Heart right ventricle (tissue), 16 donors: ENCODE measurements around the gene NUP133. TPM values are rescaled to one million over a fixed set of nuclear protein-coding genes. Genes with fewer than 3 reads are reported as not detected.
"Not testable (repeated sequence)": the region's sequence is repeated elsewhere in the genome, so short reads cannot be mapped to it uniquely, and the experiment has no call there.

Experiments used
- ATAC-seq, 8 donors: fragments of 200-7000 bp; cut with Tn5 transposase; one replicate each; pipeline ENCODE4 v1.9.1; 2020; ENCODE audit warnings: mild to moderate bottlenecking in 8 of 8, moderate library complexity in 8 of 8, moderate number of reproducible peaks in 1 of 8
- DNase-seq, 2 donors: peaks; one replicate each; pipeline ENCODE4 v3.0.0-alpha.2; 2020
- H3K27ac ChIP-seq, 10 donors: fragments of 200-600 bp; sonication (generic) in 2 of 10; one replicate each; pipeline versions ENCODE4 v1.5.0 to v1.8.0; 2020 to 2022; ENCODE audit warnings: mild to moderate bottlenecking in 3 of 10
- H3K27me3 ChIP-seq, 7 donors: fragments of 200-600 bp; one replicate each; pipeline ENCODE4 v1.8.0; 2021 to 2022; ENCODE audit warnings: mild to moderate bottlenecking in 2 of 7
- H3K36me3 ChIP-seq, 9 donors: fragments of 200-600 bp; sonication (generic) in 1 of 9; one replicate each; pipeline versions ENCODE4 v1.5.0 to v1.8.0; 2020 to 2022; ENCODE audit warnings: mild to moderate bottlenecking in 2 of 9
- H3K4me1 ChIP-seq, 9 donors: fragments of 200-600 bp; sonication (generic) in 1 of 9; one replicate each; pipeline versions ENCODE4 v1.5.0 to v1.8.0; 2020 to 2022; ENCODE audit warnings: mild to moderate bottlenecking in 4 of 9
- H3K4me3 ChIP-seq, 10 donors: fragments of 200-600 bp; sonication (generic) in 2 of 10; one replicate each; pipeline versions ENCODE4 v1.5.0 to v1.8.0; 2020 to 2022; ENCODE audit warnings: mild to moderate bottlenecking in 7 of 10, moderate library complexity in 2 of 10
- H3K9me3 ChIP-seq, 11 donors: fragments of 200-600 bp in 10 of 11; sonication (generic) in 2 of 11; one replicate each; pipeline versions ENCODE4 v1.5.0 to v1.8.0; 2013 to 2022; ENCODE audit warnings: mild to moderate bottlenecking in 2 of 11, control low read depth in 1 of 11, moderate library complexity in 1 of 11
- CTCF ChIP-seq, 9 donors: fragments of 200-600 bp; sonication (generic) in 2 of 9; IDR thresholded peaks; one replicate each; pipeline versions ENCODE4 v1.5.0 to v1.8.0; 2021 to 2022; ENCODE audit warnings: antibody characterized with exemption in 9 of 9, mild to moderate bottlenecking in 5 of 9, moderate library complexity in 1 of 9
- WGBS, 2 donors: extraction: QIAGEN DNeasy Blood & Tissue Kit; methylation state at CpG; one replicate each; pipeline ENCODE4 v1.1.7; 2013; ENCODE audit warnings: inconsistent platforms in 1 of 2; 5-methylcytosine and 5-hydroxymethylcytosine counted together
- intact Hi-C, 10 donors: fragments of 100-400 bp; cut with DNase I; formaldehyde crosslinking; loops; one replicate each; pipeline versions ENCODE4 v1.11.1 to v1.14.2; 2022
- polyA plus RNA-seq, 2 donors: library from polyadenylated mRNA; stranded (reverse); fragments of 200-250 nt; gene quantifications; one replicate each; pipeline ENCODE4 v1.2.3, GENCODE V29; 2013
- total RNA-seq, 10 donors: library from RNA; stranded (reverse); fragmentation: NEBNext Ultra II Directional in 3 of 10; extraction: Animal tissue kit (Norgen Biotek cat#: 25700) in 3 of 10; gene quantifications; one replicate each; pipeline versions ENCODE4 v1.2.1 to v1.2.4, GENCODE V29; 2021 to 2023
- donor health status: Arrhythmogenic right ventricular cardiomyopathy.
- donor health status: ischemic (EF 13 %, LVEDD 7.1; RV severe dilation, severe dysfunction).
- donor health status: healthy with polysubstance abuse.
- donor health status: DM: no; HTN: yes; CAD: no.
- donor health status: DM: no; HTN: no; CAD: no.
- donor health status: ischemic (EF 25% LVEDD 6.9; RV normal size, moderate dysfunction).
- donor health status: ischemic (EF 25% LVEDD 5.7; RV mildly dilated, moderate dysfunction).
- donor health status: healthy.
- donor health status: DM: yes; HTN: yes; CAD: no.
- donor health status: Ischemic cardiomyopathy.
- donor health status: ischemic (EF 35%, LVEDD 5.7; RV mildly dilated, moderate dysfunction).
- donor health status: nonischemic (EF 11% LVEDD 7.7; RV severe dilation, severe dysfunction).
- donor health status: DM: yes; HTN: yes; CAD: no.
- donor health status: PGD.
- donor health status: ischemic (EF 29% LVEDD 5.4; RV normal size, mild dysfunction).
- donor health status: nonischemic (EF 23%, LVEDD 6.1; RV moderate dilation, normal function).

NUP133 gene
- total and polyA plus RNA-seq, 12 donors: 9.3 to 36.3 (median 31.3) TPM

DNA sequence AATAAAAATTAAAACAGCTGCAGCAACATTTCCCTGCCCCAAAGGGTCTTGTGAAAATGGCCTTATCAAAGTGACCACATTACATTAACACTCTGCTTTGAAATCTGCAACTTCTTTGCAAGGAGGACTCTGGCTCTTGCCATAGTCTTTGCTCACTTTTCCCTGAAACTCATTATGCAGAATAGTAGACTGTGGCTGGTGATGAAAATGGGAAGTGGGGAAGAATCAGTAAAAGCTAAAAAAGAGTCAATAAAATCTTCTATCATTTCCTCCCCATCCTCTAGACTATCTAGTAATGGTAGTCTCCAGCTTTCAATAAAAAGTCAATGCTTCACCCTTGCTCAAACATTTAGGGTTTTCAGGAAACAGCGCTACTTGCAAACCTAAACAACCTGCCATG lies 18.6 kb upstream of the NUP133 start:
- H3K4me3 ChIP-seq: no peak overlapping the region
- intact Hi-C loops: no loop called here
- no peak overlapping the region for H3K27ac ChIP-seq
- no peaks in the 10 kb centered on the region for H3K4me1 ChIP-seq
- H3K27me3 ChIP-seq: no peaks in the 10 kb centered on the region
- 98 to 100% methylated on average over 1 of the region's 1 CpG for WGBS, 2 donors
- no peak for TF ChIP-seq CTCF (IDR thresholded peaks at IDR 0.05)
- ATAC-seq (no peak), DNase-seq (no peak)
- H3K36me3 ChIP-seq: peaks cover 0 to 100% (median 53%) of the 10 kb centered on the region in 9 donors
- H3K9me3 ChIP-seq: no peaks in the 10 kb centered on the region

DNA sequence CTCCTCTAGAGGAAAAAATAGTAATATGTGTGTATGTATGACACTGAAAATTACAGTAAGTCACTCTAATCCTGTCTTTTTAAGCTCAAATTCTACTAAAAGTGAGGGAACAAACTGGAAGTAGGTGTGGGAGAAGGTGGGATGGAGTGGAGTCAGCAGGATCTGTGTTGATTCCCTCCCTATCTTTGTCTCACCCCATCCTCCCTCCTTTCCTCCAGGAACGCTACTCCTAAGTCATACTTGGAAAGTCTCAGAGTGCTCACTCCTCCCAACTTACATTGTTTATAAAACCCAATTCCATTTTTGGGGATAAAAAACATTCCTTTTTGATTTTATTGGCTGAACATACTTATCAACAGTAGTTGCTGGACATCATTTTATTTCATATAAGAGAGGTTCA lies 14.9 kb upstream of the NUP133 start:
- Histone ChIP-seq H3K4me1 (no peaks in the 10 kb centered on the region), H3K4me3 (no peak overlapping the region), H3K27ac (no peak overlapping the region), H3K9me3 (no peaks in the 10 kb centered on the region), H3K36me3 (peaks cover 0 to 100% (median 31%) of the 10 kb centered on the region in 9 donors), H3K27me3 (no peaks in the 10 kb centered on the region)
- ATAC-seq (no peak), DNase-seq (no peak)
- intact Hi-C loops: no loop called here
- TF ChIP-seq CTCF (IDR thresholded peaks at IDR 0.05): no peak
- 79 to 90% methylated on average over 1 of the region's 1 CpG for WGBS, 2 donors

DNA sequence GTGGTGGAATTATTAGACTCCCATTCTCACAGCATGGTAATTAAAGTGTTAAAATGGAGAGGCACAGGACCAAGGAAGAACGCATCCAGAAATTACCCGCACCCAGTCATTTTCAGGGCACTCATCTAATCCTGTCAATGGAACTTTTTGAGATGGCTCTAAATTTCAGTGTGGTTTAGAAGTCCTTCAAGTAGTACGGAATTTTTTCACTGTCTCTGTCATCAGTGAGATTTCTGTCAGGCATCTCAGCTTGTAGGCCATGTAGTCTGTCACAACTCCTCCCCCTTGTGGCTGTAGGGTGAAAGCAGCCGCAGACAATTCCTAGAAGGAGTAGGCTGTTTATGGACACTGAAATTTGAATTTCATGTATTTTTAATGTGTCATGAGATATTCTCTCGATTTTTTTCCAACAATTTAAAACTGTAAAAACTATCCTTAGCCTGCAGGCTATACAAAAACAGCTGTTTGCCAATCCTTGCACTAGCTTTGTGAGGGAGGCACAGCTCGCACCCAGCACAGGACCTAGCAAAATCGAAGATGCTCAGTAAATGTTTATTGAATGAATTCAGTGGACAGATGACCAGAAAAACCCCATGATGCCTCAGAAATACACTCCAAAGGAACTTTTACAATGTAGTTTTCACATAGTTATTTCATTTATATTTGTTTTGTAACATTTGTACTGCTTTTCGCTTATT lies 6.6 kb upstream of the NUP133 start:
- H3K9me3 ChIP-seq: no peaks in the 10 kb centered on the region
- intact Hi-C loops: loop anchor here in 6 of 10 donors (1.0 to 10.0 kb wide), 5 partner anchors 250 to 260 kb away; no protein-coding TSS in a partner anchor
- peaks cover 0 to 42% (median 8%) of the 10 kb centered on the region in 9 donors for H3K36me3 ChIP-seq
- DNase-seq: peak; percentile 18 to 72
- H3K4me1 ChIP-seq: peaks cover 0 to 5% (median 0%) of the 10 kb centered on the region in 9 donors
- peak; percentile 57 to 88 (median 83) for TF ChIP-seq CTCF (IDR thresholded peaks at IDR 0.05)
- no peak overlapping the region for H3K27ac ChIP-seq
- ATAC-seq: peak in 7 of 8 donors; percentile 73 to 86 (median 82)
- WGBS, 2 donors: 39 to 40% methylated on average over 8 of the region's 8 CpGs
- H3K27me3 ChIP-seq: no peaks in the 10 kb centered on the region
- H3K4me3 ChIP-seq: no peak overlapping the region

- ATAC-seq, H3K27me3 ChIP-seq, DNase-seq, H3K9me3 ChIP-seq, H3K27ac ChIP-seq, H3K4me3 ChIP-seq: not testable (repeated sequence)
- Histone ChIP-seq H3K36me3 (peaks cover 0 to 12% (median 0%) of the 10 kb centered on the region in 9 donors), H3K4me1 (peaks cover 3 to 22% (median 19%) of the 10 kb centered on the region in 9 donors)
- 90 to 94% methylated on average over 6 of the region's 6 CpGs for WGBS, 2 donors
- intact Hi-C loops: loop anchor here in 4 of 10 donors (5.0 to 10.0 kb wide), 3 partner anchors 247 to 257 kb away; no protein-coding TSS in a partner anchor
Measured at GRCh38 chr1:229511625-229512024, 3.5 kb upstream of the NUP133 start.

DNA sequence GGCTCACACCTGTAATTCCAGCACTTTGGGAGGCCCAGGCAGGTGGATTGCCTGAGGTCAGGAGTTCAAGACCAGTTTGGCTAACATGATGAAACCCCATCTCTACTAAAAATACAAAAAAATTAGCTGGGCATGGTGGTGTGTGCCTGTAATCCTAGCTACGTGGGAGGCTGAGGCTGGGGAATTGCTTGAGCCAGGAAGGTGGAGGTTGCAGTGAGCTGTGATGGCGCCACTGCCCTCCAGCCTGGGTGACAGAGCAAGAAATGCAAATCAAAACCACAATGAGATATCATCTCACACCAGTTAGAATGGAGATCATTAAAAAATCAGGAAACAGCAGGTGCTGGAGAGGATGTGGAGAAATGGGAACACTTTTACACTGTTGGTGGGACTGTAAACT lies 3.1 kb upstream of the NUP133 start:
- WGBS, 2 donors: 82 to 83% methylated on average over 2 of the region's 2 CpGs
- H3K27ac ChIP-seq, H3K36me3 ChIP-seq, DNase-seq, ATAC-seq, H3K27me3 ChIP-seq, H3K9me3 ChIP-seq, H3K4me3 ChIP-seq: not testable (repeated sequence)
- intact Hi-C loops: loop anchor here in 4 of 10 donors (5.0 to 10.0 kb wide), 3 partner anchors 246 to 256 kb away; no protein-coding TSS in a partner anchor
- peaks cover 3 to 26% (median 21%) of the 10 kb centered on the region in 9 donors for H3K4me1 ChIP-seq
